BJ (cell line): ENCODE data around the gene DPT. TPM values are rescaled to one million over a fixed set of nuclear protein-coding genes. Genes with fewer than 3 reads are reported as not detected.

Source experiments
- CTCF ChIA-PET: fragments of 350-600 bp; formaldehyde crosslinking; extraction: SDS; loops from one replicate; lab custom pipeline; 2021; ENCODE audit warnings: antibody characterized with exemption, inconsistent platforms; lab: Yijun Ruan, JAX
- POLR2A ChIA-PET: fragments of 300-600 bp; sonication (Branson Sonifier 250); formaldehyde crosslinking; extraction: SDS; loops from one replicate; lab custom pipeline; 2021; ENCODE audit warnings: antibody characterized with exemption; lab: Charles Lee
- DNase-seq: peaks from one replicate; pipeline ENCODE4 v3.0.0-alpha.2; 2011; ENCODE audit warnings: low read depth
- H3K27me3 ChIP-seq: 2 replicates; pipeline ENCODE4 v1.6.0; 2011; ENCODE audit warnings: low read length; ENCODE audit not compliant: control insufficient read depth, insufficient read depth
- H3K36me3 ChIP-seq: 2 replicates; pipeline ENCODE4 v1.5.1; 2011; ENCODE audit warnings: low read length; ENCODE audit not compliant: control insufficient read depth, insufficient read depth
- H3K4me3 ChIP-seq: 2 replicates; pipeline ENCODE4 v1.5.1; 2011; ENCODE audit warnings: low read depth, mild to moderate bottlenecking, control low read depth, low read length
- CTCF ChIP-seq: IDR thresholded peaks from 2 replicates; pipeline ENCODE4 v1.5.1; 2011; ENCODE audit warnings: low read depth, mild to moderate bottlenecking, control low read depth, inconsistent platforms, low read length, moderate library complexity; ENCODE audit not compliant: insufficient read depth
- polyA plus RNA-seq: library from polyadenylated mRNA; depleted of rRNA; stranded (reverse); fragments of >200 nt; gene quantifications from 2 replicates; pipeline ENCODE4 v1.2.3, GENCODE V29; 2011

DPT gene
- polyA plus RNA-seq, 1 experiment: 0.13 TPM

- Histone ChIP-seq H3K36me3 (no peaks in the 10 kb centered on the region), H3K27me3 (no peaks in the 10 kb centered on the region), H3K4me3 (no peak overlapping the region)
- no peak for DNase-seq
- CTCF ChIA-PET: no interaction called here
- TF ChIP-seq CTCF: no peak
- POLR2A ChIA-PET: no interaction called here
These were observed 22.2 kb upstream of the DPT start for GRCh38 chr1:168751195-168751650.

GRCh38 chr1:168742994-168743650 is 14.1 kb upstream of the DPT start:
- no peak for DNase-seq
- no peak for TF ChIP-seq CTCF
- ChIA-PET POLR2A (no interaction called here), CTCF (no interaction called here)
- Histone ChIP-seq H3K4me3 (no peak overlapping the region), H3K36me3 (no peaks in the 10 kb centered on the region), H3K27me3 (no peaks in the 10 kb centered on the region)

GRCh38 chr1:168742386-168742785 is 13.4 kb upstream of the DPT start:
- Histone ChIP-seq H3K36me3 (no peaks in the 10 kb centered on the region), H3K4me3 (no peak overlapping the region), H3K27me3 (no peaks in the 10 kb centered on the region)
- ChIA-PET POLR2A (no interaction called here), CTCF (no interaction called here)
- no peak for DNase-seq
- no peak for TF ChIP-seq CTCF

DNA sequence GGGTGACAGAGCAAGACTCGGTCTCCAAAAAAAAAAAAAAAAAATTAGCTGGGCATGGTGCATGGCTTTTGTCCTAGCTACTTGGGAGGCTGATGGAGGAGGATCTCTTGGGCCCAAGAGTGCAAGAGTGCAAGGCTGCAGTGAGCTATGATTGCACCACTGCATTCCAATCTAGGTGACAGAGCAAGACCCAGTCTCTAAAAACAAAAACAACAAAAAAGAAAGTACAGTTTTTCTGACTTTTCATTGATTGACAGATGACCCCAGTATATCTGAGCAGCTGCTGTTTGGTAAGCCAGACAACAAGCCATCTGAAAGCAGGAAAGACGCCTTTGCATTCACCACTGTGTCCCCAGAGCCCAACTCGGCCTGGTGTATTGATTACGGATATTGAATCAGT is 10.9 kb upstream of the DPT start:
- Histone ChIP-seq H3K4me3 (no peak overlapping the region), H3K36me3 (no peaks in the 10 kb centered on the region), H3K27me3 (no peaks in the 10 kb centered on the region)
- POLR2A ChIA-PET: no interaction called here
- no peak for TF ChIP-seq CTCF
- CTCF ChIA-PET: no interaction called here
- no peak for DNase-seq

DNA sequence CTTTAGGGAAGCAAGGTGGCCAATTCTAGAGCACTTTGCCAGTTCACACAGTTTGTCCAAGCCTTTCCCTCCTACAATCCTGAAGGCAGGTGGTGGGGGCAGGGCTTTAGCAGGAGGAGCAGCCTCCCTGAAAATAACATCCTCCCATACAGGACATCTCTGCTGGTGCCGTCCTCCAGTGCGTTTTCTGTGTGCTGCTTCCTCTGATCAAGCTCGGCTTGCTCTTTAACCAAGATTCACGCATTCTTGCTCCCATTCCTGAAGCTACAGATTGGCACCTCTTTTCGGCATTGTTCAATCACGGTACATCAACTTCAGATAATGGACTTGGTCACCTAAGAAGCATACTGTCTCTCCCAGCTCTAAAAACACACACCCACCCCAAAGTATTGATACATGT is 7.5 kb upstream of the DPT start:
- TF ChIP-seq CTCF: no peak
- no peaks in the 10 kb centered on the region for H3K36me3 ChIP-seq
- H3K4me3 ChIP-seq: no peak overlapping the region
- no peak for DNase-seq
- no peaks in the 10 kb centered on the region for H3K27me3 ChIP-seq
- ChIA-PET POLR2A (no interaction called here), CTCF (no interaction called here)
